Liver (tissue), 9 donors: ENCODE data around the gene ZDHHC14. TPM values are rescaled to one million over a fixed set of nuclear protein-coding genes. Genes with fewer than 3 reads are reported as not detected.
"Not testable (repeated sequence)": the region's sequence is repeated elsewhere in the genome, so short reads cannot be mapped to it uniquely, and the experiment has no call there.

Source experiments
- DNase-seq: peaks from one replicate; pipeline ENCODE4 v3.0.0-alpha.2; 2017; ENCODE audit warnings: low spot score
- H3K27ac ChIP-seq, 2 donors: one replicate each; pipeline ENCODE4 v1.7.0; 2013; ENCODE audit warnings: inconsistent platforms in 2 of 2, low read length in 2 of 2, control low read depth in 1 of 2, low read depth in 1 of 2, mild to moderate bottlenecking in 1 of 2
- H3K27me3 ChIP-seq, 4 donors: one replicate each; pipeline versions ENCODE4 v1.6.1 to v1.7.0; 2013; ENCODE audit warnings: low read length in 3 of 4, inconsistent platforms in 1 of 4, mild to moderate bottlenecking in 1 of 4, moderate library complexity in 1 of 4; ENCODE audit not compliant: control insufficient read depth in 4 of 4, insufficient read depth in 4 of 4
- H3K36me3 ChIP-seq, 4 donors: one replicate each; pipeline versions ENCODE4 v1.6.1 to v1.7.0; 2013; ENCODE audit warnings: low read length in 3 of 4, mild to moderate bottlenecking in 3 of 4, low read depth in 1 of 4, moderate library complexity in 1 of 4; ENCODE audit not compliant: control insufficient read depth in 4 of 4, insufficient read depth in 3 of 4
- H3K4me1 ChIP-seq, 4 donors: one replicate each; pipeline versions ENCODE4 v1.6.1 to v1.7.0; 2013; ENCODE audit warnings: low read length in 3 of 4, mild to moderate bottlenecking in 3 of 4, moderate library complexity in 1 of 4; ENCODE audit not compliant: control insufficient read depth in 4 of 4, insufficient read depth in 4 of 4
- H3K4me3 ChIP-seq, 3 donors: one replicate each; pipeline versions ENCODE4 v1.6.1 to v1.7.0; 2013; ENCODE audit warnings: low read length in 3 of 3, control low read depth in 1 of 3, low read depth in 1 of 3, mild to moderate bottlenecking in 1 of 3
- H3K9ac ChIP-seq, 2 donors: one replicate each; pipeline ENCODE4 v1.7.0; 2013; ENCODE audit warnings: low read length in 2 of 2, mild to moderate bottlenecking in 2 of 2, moderate library complexity in 2 of 2, control low read depth in 1 of 2, low read depth in 1 of 2
- H3K9me3 ChIP-seq, 4 donors: one replicate each; pipeline versions ENCODE4 v1.6.1 to v1.7.0; 2013; ENCODE audit warnings: low read length in 3 of 4; ENCODE audit not compliant: control insufficient read depth in 4 of 4
- EGR1 ChIP-seq, 2 donors: IDR thresholded peaks; 2 replicates each; pipeline ENCODE4 v1.6.1; 2016 to 2018; ENCODE audit warnings: antibody characterized with exemption in 2 of 2, low read depth in 2 of 2
- FOXA1 ChIP-seq: IDR thresholded peaks from 2 replicates; pipeline ENCODE4 v1.6.1; 2016; ENCODE audit warnings: antibody characterized with exemption
- FOXA2 ChIP-seq: IDR thresholded peaks from 2 replicates; pipeline ENCODE4 v1.6.1; 2016; ENCODE audit warnings: antibody characterized with exemption
- HNF4A ChIP-seq, 2 donors: conservative IDR thresholded peaks; 2 replicates each; pipeline ENCODE4 v1.6.1; 2016; ENCODE audit warnings: antibody characterized with exemption in 2 of 2, mild to moderate bottlenecking in 2 of 2
- JUND ChIP-seq, 2 donors: IDR thresholded peaks; 2 replicates each; pipeline ENCODE4 v1.6.1; 2016; ENCODE audit warnings: antibody characterized with exemption in 2 of 2
- RAD21 ChIP-seq, 2 donors: IDR thresholded peaks; 2 replicates each; pipeline ENCODE4 v1.6.1; 2016; ENCODE audit warnings: antibody characterized with exemption in 2 of 2, mild to moderate bottlenecking in 2 of 2
- RXRA ChIP-seq, 2 donors: IDR thresholded peaks; 2 replicates each; pipeline ENCODE4 v1.6.1; 2017 to 2018; ENCODE audit warnings: antibody characterized with exemption in 2 of 2, mild to moderate bottlenecking in 1 of 2
- TAF1 ChIP-seq: conservative IDR thresholded peaks from 2 replicates; pipeline ENCODE4 v1.6.1; 2016; ENCODE audit warnings: antibody characterized with exemption, mild to moderate bottlenecking
- YY1 ChIP-seq: IDR thresholded peaks from 2 replicates; pipeline ENCODE4 v1.6.1; 2016; ENCODE audit warnings: antibody characterized with exemption, mild to moderate bottlenecking
- WGBS: extraction: QIAGEN DNeasy Blood & Tissue Kit; methylation state at CpG from one replicate; pipeline ENCODE4 v1.1.7; 2013; 5-methylcytosine and 5-hydroxymethylcytosine counted together
- polyA plus RNA-seq, 2 donors: library from polyadenylated mRNA; stranded (reverse) in 1 of 2; unstranded in 1 of 2; fragments of 200-250 nt in 1 of 2; fragments of >200 nt in 1 of 2; fragmentation: Nextera tagmentation in 1 of 2; extraction: Ambion mirVana in 1 of 2; gene quantifications; one replicate each; pipeline versions ENCODE4 v1.2.1 to v1.2.3, GENCODE V29; 2013 to 2015
- total RNA-seq, 2 donors: library from RNA; depleted of rRNA; stranded (reverse); fragments of >200 nt; gene quantifications; one replicate each; pipeline ENCODE4 v1.2.3, GENCODE V29; 2014
- TF ChIP-seq, protein P1 (sequence below): IDR thresholded peaks from 2 replicates; pipeline ENCODE4 v1.6.1; 2016; ENCODE audit warnings: antibody characterized with exemption
- TF ChIP-seq, protein P2 (sequence below): IDR thresholded peaks from 2 replicates; pipeline ENCODE4 v1.6.1; 2016; ENCODE audit warnings: antibody characterized with exemption
- TF ChIP-seq, protein P3 (sequence below): IDR thresholded peaks from 2 replicates; pipeline ENCODE4 v1.6.1; 2016; ENCODE audit warnings: antibody characterized with exemption
- TF ChIP-seq, protein P4 (sequence below): IDR thresholded peaks from 2 replicates; pipeline ENCODE4 v1.6.1; 2016; ENCODE audit warnings: antibody characterized with exemption, mild to moderate bottlenecking
- donor health status: healthy.
- donor health status: healthy.
- donor health status: healthy.
- donor health status: healthy.
- donor health status: healthy.

Gene ZDHHC14
- total and polyA plus RNA-seq, 4 donors = 4.4 to 11.7 (median 8.4) TPM

DNA sequence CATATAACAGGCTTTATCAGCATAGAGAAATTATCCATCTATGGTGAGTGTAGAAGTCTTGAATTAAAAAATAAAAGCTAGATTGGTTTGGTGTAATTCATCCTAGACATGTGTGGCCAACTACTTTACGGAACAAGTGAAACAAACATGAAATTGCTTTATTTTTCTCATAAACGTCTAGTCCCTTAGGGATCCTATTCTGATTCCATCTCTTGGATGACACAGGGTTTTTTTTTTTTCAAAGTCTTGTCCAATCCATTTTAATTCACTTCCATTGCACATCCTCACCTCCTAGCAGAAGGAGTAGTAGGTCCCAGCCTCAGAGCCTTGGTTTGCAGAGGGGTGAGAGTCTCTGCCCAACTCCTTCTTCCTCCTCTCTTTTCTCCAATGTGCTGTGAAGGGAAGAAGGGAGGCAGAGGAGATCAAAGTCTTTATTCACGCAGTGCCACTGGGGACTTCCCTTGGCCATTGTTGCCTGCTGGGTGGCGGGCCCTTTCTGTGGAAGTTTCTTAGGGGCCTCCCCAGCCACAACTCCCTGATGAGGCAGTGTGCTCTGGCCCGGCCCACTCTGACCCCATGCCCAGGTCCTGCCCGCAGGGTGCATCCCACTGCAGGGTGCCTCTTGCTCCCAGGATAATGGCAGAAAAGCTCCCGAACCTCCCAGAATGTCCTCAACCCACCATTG lies 337.7 kb downstream of the ZDHHC14 start:
- H3K9ac ChIP-seq = no peak overlapping the region
- 76% methylated on average over 7 of the region's 7 CpGs for WGBS
- no peaks in the 10 kb centered on the region for H3K4me1 ChIP-seq
- no peak overlapping the region for H3K4me3 ChIP-seq
- no peak overlapping the region for H3K27ac ChIP-seq
- no peak for DNase-seq
- no peak for TF ChIP-seq JUND (IDR thresholded peaks at IDR 0.05)
- no peak for TF ChIP-seq HNF4A (conservative IDR thresholded peaks at IDR 0.05)
- no peak for TF ChIP-seq EGR1 (IDR thresholded peaks at IDR 0.05; ENCODE audit: low read depth in 2 of 2)
- TF ChIP-seq, protein P1, sequence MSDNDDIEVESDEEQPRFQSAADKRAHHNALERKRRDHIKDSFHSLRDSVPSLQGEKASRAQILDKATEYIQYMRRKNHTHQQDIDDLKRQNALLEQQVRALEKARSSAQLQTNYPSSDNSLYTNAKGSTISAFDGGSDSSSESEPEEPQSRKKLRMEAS = no peak
- no peak for TF ChIP-seq TAF1
- TF ChIP-seq, protein P2, sequence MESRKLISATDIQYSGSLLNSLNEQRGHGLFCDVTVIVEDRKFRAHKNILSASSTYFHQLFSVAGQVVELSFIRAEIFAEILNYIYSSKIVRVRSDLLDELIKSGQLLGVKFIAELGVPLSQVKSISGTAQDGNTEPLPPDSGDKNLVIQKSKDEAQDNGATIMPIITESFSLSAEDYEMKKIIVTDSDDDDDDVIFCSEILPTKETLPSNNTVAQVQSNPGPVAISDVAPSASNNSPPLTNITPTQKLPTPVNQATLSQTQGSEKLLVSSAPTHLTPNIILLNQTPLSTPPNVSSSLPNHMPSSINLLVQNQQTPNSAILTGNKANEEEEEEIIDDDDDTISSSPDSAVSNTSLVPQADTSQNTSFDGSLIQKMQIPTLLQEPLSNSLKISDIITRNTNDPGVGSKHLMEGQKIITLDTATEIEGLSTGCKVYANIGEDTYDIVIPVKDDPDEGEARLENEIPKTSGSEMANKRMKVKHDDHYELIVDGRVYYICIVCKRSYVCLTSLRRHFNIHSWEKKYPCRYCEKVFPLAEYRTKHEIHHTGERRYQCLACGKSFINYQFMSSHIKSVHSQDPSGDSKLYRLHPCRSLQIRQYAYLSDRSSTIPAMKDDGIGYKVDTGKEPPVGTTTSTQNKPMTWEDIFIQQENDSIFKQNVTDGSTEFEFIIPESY = no peak
- no peak for TF ChIP-seq FOXA2
- TF ChIP-seq FOXA1 = no peak
- TF ChIP-seq RXRA (IDR thresholded peaks at IDR 0.05) = no peak
- TF ChIP-seq, protein P3, sequence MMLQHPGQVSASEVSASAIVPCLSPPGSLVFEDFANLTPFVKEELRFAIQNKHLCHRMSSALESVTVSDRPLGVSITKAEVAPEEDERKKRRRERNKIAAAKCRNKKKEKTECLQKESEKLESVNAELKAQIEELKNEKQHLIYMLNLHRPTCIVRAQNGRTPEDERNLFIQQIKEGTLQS = no peak
- no peak for TF ChIP-seq RAD21 (IDR thresholded peaks at IDR 0.05)
- no peak for TF ChIP-seq YY1
- TF ChIP-seq, protein P4, sequence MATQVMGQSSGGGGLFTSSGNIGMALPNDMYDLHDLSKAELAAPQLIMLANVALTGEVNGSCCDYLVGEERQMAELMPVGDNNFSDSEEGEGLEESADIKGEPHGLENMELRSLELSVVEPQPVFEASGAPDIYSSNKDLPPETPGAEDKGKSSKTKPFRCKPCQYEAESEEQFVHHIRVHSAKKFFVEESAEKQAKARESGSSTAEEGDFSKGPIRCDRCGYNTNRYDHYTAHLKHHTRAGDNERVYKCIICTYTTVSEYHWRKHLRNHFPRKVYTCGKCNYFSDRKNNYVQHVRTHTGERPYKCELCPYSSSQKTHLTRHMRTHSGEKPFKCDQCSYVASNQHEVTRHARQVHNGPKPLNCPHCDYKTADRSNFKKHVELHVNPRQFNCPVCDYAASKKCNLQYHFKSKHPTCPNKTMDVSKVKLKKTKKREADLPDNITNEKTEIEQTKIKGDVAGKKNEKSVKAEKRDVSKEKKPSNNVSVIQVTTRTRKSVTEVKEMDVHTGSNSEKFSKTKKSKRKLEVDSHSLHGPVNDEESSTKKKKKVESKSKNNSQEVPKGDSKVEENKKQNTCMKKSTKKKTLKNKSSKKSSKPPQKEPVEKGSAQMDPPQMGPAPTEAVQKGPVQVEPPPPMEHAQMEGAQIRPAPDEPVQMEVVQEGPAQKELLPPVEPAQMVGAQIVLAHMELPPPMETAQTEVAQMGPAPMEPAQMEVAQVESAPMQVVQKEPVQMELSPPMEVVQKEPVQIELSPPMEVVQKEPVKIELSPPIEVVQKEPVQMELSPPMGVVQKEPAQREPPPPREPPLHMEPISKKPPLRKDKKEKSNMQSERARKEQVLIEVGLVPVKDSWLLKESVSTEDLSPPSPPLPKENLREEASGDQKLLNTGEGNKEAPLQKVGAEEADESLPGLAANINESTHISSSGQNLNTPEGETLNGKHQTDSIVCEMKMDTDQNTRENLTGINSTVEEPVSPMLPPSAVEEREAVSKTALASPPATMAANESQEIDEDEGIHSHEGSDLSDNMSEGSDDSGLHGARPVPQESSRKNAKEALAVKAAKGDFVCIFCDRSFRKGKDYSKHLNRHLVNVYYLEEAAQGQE = no peak
- H3K27me3 ChIP-seq = no peaks in the 10 kb centered on the region
- H3K36me3 ChIP-seq = no peaks in the 10 kb centered on the region
- H3K9me3 ChIP-seq = no peaks in the 10 kb centered on the region

DNA sequence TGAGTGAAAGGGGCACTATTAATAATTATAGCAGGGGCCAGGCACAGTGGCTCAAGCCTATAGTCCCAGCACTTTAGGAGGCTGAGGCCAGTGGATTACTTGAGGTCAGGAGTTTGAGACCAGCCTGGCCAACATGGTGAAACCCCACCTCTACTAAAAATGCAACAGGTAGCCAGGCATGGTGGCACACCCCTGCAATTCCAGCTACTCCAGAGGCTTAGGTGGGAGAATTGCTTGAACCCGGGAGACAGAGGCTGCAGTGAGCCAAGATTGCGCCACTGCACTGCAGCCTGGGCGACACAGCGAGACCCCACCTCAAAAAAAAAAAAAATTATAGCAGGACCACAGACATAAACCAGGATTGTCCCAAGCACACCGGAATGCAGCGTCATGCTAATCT lies 340.0 kb downstream of the ZDHHC14 start:
- not testable (repeated sequence) for H3K9ac ChIP-seq, H3K27ac ChIP-seq, H3K36me3 ChIP-seq, H3K9me3 ChIP-seq, H3K27me3 ChIP-seq, H3K4me1 ChIP-seq, H3K4me3 ChIP-seq, DNase-seq
- WGBS = 96% methylated on average over 6 of the region's 6 CpGs
